HL-60/S4 treated with phorbol 12-myristate 13-acetate at 8.2 ng/mL for 4 days and 3 days (cell line): ENCODE results near the gene ADIPOR2.
"Not testable (repeated sequence)": the region's sequence is repeated elsewhere in the genome, so short reads cannot be mapped to it uniquely, and the experiment has no call there.

Experiments
- in situ Hi-C: fragments of 300-500 bp; cut with MboI; formaldehyde crosslinking; loops from 2 replicates; pipeline ENCODE4 v1.15.0; 2022; ENCODE audit warnings: low sequenced_read_pairs

Gene ADIPOR2

GRCh38 chr12:1731019-1731687, 40.3 kb downstream of the ADIPOR2 start:
- in situ Hi-C loops = no loop called here

GRCh38 chr12:1731688-1732078, 40.8 kb downstream of the ADIPOR2 start:
- in situ Hi-C loops = not testable (repeated sequence)

DNA sequence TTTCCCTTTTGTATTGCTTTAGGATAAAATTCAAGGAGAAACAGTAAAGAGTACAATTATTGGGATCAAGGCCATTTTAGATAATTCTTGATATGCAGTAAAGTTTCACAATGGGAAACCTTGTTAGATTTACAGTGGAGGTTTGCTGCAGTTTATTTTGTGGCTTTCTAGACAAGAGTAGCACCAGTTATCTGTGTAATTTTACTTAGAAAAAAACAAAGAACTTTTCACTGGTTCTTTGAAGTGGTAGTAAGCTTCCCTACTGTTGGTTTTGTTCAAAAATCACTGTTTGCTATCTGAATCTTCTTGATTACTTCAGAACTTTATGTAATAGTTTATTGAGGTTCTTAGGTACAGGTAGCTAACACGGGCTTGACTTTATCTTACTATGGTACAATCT, 42.0 kb downstream of the ADIPOR2 start:
- in situ Hi-C loops = no loop called here

DNA sequence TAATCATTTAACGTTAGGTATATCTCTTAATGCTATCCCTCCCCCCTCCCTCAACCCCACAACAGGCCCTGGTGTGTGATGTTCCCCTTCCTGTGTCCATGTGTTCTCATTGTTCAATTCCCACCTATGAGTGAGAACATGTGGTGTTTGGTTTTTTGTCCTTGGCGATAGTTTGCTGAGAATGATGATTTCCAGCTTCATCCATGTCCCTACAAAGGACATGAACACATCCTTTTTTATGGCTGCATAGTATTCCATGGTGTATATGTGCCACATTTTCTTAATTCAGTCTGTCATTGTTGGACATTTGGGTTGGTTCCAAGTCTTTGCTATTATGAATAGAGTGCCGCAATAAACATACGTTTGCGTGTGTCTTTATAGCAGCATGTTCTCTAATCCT, 42.8 kb downstream of the ADIPOR2 start:
- in situ Hi-C loops = not testable (repeated sequence)

GRCh38 chr12:1737652-1738286, 46.9 kb downstream of the ADIPOR2 start:
- in situ Hi-C loops = no loop called here

GRCh38 chr12:1738446-1738845, 47.6 kb downstream of the ADIPOR2 start:
- in situ Hi-C loops = no loop called here

GRCh38 chr12:1739368-1739767, 48.5 kb downstream of the ADIPOR2 start:
- in situ Hi-C loops = no loop called here

GRCh38 chr12:1740161-1740948, 49.5 kb downstream of the ADIPOR2 start:
- in situ Hi-C loops = no loop called here

DNA sequence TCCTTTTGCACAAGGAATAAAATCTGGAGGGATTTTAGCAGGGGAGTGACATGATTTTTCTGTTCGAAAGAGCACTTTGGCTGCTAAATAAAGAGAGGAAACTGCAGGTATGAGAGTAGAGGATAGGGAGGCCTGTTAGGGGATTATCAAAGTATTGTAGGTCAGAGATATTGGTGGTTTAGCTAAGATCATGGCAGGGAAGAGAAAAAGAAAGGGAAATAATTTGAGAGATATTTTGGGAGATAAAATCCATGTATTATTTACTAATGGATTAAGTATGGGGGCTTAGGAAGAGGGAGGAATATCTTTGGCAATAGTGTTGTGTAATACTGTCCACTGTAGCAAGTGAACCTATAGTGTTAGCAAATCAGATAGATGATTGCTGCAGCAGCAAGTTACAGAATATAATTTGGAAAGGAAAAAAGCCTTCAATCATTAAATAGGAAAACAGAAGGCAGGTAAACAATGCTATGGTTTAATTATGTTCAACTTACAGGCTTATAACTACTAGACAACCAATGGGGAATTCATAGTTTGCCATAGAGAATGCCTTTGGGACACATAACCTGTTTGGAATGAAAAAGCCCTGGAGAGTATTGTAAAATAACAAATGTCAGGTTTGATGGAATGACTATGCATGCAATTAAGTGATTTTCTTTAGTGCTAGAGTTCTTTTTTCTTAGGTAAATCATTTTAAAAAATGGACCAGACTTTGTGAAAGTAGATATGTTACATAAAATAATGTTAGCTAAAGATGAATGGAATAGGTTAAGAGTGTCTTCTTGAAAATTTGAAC, 50.5 kb downstream of the ADIPOR2 start:
- in situ Hi-C loops = no loop called here

DNA sequence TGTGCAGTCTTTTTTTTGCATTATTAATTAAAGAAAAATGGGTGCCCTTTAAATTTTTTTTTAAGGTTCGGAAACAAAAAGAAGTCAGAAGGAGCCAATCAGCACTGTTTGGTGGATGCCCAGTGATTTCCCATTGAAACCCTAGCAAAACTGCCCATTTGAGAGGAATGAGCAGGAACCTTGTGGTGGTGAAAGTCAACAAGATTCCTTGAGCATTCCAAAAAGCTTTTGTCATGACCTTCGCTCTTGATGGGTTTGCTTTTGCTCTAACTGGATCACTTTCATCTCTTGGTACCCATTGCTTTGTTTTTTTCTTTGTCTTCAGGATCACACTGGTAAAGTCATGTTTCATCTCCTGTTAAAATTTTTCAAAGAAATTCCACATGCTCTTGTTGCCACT, 54.1 kb downstream of the ADIPOR2 start:
- in situ Hi-C loops = no loop called here

GRCh38 chr12:1747609-1748008, 56.7 kb downstream of the ADIPOR2 start:
- in situ Hi-C loops = no loop called here

GRCh38 chr12:1749019-1749418, 58.1 kb downstream of the ADIPOR2 start:
- in situ Hi-C loops = no loop called here

- in situ Hi-C loops = no loop called here
Measured at GRCh38 chr12:1750300-1750699, 59.4 kb downstream of the ADIPOR2 start.

- in situ Hi-C loops = no loop called here
Measured at GRCh38 chr12:1758376-1758775, 67.5 kb downstream of the ADIPOR2 start.

DNA sequence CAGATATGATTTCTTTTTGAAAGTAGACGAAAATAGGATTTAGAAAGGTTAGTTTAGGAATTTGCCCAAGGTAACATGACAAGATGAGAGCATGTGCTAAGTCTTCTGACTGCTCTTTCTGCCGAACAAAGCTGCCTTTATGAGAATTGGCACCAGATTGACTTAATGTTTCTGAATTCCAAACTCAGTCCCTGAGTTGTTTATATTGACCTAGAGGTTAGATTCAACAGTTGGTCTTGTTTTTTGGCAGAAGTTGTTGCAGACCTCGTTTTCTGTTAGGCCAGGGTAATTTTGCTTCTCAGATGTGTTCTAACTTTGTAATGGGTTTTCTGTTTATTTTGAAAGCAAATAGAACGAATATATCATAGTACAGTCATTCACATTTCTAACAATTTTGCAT, 68.0 kb downstream of the ADIPOR2 start:
- in situ Hi-C loops = no loop called here

- in situ Hi-C loops = no loop called here
Measured at GRCh38 chr12:1760566-1761382, 69.9 kb downstream of the ADIPOR2 start.

- in situ Hi-C loops = no loop called here
Measured at GRCh38 chr12:1761857-1762256, 71.0 kb downstream of the ADIPOR2 start.

DNA sequence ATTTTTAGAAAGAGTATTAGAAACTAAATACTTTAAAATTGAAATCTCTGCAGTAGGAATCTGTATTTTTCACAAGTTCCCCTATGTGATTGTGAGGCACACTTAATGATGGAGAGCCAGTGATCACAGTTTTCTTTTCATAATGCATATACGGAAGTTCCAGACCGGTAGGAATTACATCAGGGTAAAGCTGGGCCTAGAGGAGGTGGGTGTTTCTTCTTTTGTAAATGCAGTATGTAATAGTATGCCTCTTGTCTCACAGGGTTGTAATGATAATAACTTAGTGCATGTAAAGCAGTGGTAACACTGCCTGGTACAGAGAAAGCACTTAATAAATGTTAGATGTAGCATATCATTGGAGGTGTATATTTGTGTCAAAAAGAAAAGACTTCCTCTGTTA, 72.3 kb downstream of the ADIPOR2 start:
- in situ Hi-C loops = no loop called here

DNA sequence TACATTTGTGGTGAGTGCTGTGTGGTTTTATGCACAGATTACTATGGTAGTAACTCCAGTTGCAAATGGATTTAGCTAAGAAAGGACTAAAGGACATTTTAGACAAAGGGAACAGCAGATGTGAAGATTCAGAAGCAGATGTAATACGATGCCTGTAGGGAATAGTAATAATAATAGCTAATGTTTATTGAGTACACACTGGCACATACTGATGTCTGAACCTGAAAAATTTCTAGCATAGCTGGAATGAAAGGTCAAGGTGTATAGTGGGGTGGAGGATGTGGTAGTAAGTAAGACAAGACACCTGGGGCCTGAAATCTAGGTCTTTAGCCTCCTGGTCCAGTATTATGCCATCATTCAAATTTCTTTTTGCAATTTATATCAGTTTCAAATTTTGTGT, 75.2 kb downstream of the ADIPOR2 start:
- in situ Hi-C loops = no loop called here

GRCh38 chr12:1767407-1768090, 76.7 kb downstream of the ADIPOR2 start:
- in situ Hi-C loops = no loop called here
